Amniotic epithelial cell (primary cell): ENCODE measurements around the gene COL27A1.

Experiments used
- DNase-seq: peaks from one replicate; pipeline ENCODE4 v3.0.0-alpha.2; 2010; ENCODE audit warnings: low read depth

Gene COL27A1

GRCh38 chr9:114247077-114247476 lies 91.7 kb downstream of the COL27A1 start:
- no peak for DNase-seq

- DNase-seq: no peak
These were observed 92.2 kb downstream of the COL27A1 start for GRCh38 chr9:114247491-114247890.

- DNase-seq: no peak
These were observed 93.0 kb downstream of the COL27A1 start for GRCh38 chr9:114248299-114248707.

GRCh38 chr9:114249424-114250234 lies 94.3 kb downstream of the COL27A1 start:
- DNase-seq: no peak

GRCh38 chr9:114250235-114250568 lies 94.9 kb downstream of the COL27A1 start:
- DNase-seq: peak; percentile 36

- DNase-seq: no peak
These were observed 95.3 kb downstream of the COL27A1 start for GRCh38 chr9:114250648-114251047.

- DNase-seq: no peak
These were observed 97.1 kb downstream of the COL27A1 start for GRCh38 chr9:114252394-114252793.

- DNase-seq: no peak
These were observed 101.5 kb downstream of the COL27A1 start for GRCh38 chr9:114256827-114257328.

- no peak for DNase-seq
These were observed 102.9 kb downstream of the COL27A1 start for GRCh38 chr9:114258218-114258617.

GRCh38 chr9:114258866-114259797 lies 103.8 kb downstream of the COL27A1 start:
- DNase-seq: no peak

GRCh38 chr9:114259798-114260523 lies 104.6 kb downstream of the COL27A1 start:
- no peak for DNase-seq

GRCh38 chr9:114261026-114261425 lies 105.7 kb downstream of the COL27A1 start:
- peak; percentile 24 for DNase-seq

GRCh38 chr9:114261987-114262386 lies 106.7 kb downstream of the COL27A1 start:
- no peak for DNase-seq

- no peak for DNase-seq
These were observed 108.6 kb downstream of the COL27A1 start for GRCh38 chr9:114263853-114264510.

- no peak for DNase-seq
These were observed 109.6 kb downstream of the COL27A1 start for GRCh38 chr9:114264806-114265550.

- peak; percentile 85 for DNase-seq
These were observed 111.6 kb downstream of the COL27A1 start for GRCh38 chr9:114266969-114267368.

- DNase-seq: no peak
These were observed 113.7 kb downstream of the COL27A1 start for GRCh38 chr9:114269023-114269422.

GRCh38 chr9:114270120-114270975 lies 115.0 kb downstream of the COL27A1 start:
- no peak for DNase-seq

- peak; percentile 32 for DNase-seq
These were observed 116.5 kb downstream of the COL27A1 start for GRCh38 chr9:114271556-114272510.
